ENCODE results near the gene SLC35A5. TPM values are rescaled to one million over a fixed set of nuclear protein-coding genes. Genes with fewer than 3 reads are reported as not detected.

Gene SLC35A5
- total RNA-seq, 1 donor from 2014 or later = 20.8 TPM

DNA sequence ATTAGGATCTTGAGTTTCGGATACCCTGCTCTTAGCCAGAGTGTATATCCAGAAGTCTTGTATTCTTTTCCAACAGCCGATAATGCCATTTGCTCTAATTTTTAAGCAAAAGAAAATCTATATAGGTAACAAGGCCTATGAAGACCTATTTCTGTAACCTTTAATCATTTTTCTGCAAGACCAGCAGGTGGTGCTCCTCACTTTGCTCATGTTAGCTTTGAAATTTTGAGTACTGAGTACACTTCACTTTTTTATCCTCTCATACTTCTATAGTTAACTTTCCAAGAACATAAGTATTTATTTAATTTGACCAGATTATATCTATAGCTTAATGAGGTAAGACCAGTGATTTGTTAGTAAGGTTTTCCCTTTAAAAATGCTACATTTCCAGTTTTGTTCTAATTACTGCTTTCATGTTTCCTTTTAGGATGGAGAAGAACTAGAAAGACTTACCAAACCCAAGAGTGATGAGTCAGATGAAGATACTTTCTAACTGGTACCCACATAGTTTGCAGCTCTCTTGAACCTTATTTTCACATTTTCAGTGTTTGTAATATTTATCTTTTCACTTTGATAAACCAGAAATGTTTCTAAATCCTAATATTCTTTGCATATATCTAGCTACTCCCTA is 20.5 kb downstream of the SLC35A5 start:
- intact Hi-C loops (cut with DNase I) = loop anchor here (5.0 kb wide), 3 partner anchors 60 to 400 kb away; partner anchors contain the start of gene CCDC80
- H3K9me3 ChIP-seq = no peaks in the 10 kb centered on the region
- TF ChIP-seq, protein P1, sequence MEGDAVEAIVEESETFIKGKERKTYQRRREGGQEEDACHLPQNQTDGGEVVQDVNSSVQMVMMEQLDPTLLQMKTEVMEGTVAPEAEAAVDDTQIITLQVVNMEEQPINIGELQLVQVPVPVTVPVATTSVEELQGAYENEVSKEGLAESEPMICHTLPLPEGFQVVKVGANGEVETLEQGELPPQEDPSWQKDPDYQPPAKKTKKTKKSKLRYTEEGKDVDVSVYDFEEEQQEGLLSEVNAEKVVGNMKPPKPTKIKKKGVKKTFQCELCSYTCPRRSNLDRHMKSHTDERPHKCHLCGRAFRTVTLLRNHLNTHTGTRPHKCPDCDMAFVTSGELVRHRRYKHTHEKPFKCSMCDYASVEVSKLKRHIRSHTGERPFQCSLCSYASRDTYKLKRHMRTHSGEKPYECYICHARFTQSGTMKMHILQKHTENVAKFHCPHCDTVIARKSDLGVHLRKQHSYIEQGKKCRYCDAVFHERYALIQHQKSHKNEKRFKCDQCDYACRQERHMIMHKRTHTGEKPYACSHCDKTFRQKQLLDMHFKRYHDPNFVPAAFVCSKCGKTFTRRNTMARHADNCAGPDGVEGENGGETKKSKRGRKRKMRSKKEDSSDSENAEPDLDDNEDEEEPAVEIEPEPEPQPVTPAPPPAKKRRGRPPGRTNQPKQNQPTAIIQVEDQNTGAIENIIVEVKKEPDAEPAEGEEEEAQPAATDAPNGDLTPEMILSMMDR (IDR thresholded peaks at IDR 0.05) = peak in 2 of 3 experiments; percentile 42 to 58
- no peak overlapping the region for H3K4me3 ChIP-seq
- H3K36me3 ChIP-seq = peaks cover 9 to 55% of the 10 kb centered on the region in 2 donors
- H3K27ac ChIP-seq = no peak overlapping the region
- H3K4me1 ChIP-seq = no peaks in the 10 kb centered on the region
- H3K27me3 ChIP-seq = no peaks in the 10 kb centered on the region
- no peak for DNase-seq (ENCODE audit: low spot score in 2 of 2)

DNA sequence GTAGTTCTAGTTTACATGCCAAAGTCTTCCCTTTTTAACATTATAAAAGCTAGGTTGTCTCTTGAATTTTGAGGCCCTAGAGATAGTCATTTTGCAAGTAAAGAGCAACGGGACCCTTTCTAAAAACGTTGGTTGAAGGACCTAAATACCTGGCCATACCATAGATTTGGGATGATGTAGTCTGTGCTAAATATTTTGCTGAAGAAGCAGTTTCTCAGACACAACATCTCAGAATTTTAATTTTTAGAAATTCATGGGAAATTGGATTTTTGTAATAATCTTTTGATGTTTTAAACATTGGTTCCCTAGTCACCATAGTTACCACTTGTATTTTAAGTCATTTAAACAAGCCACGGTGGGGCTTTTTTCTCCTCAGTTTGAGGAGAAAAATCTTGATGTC is 21.3 kb downstream of the SLC35A5 start:
- Histone ChIP-seq H3K9me3 (no peaks in the 10 kb centered on the region), H3K27ac (no peak overlapping the region), H3K27me3 (no peaks in the 10 kb centered on the region), H3K4me1 (no peaks in the 10 kb centered on the region), H3K4me3 (no peak overlapping the region), H3K36me3 (peaks cover 6 to 55% of the 10 kb centered on the region in 2 donors)
- intact Hi-C loops (cut with DNase I) = loop anchor here (5.0 kb wide), 3 partner anchors 59 to 399 kb away; partner anchors contain the start of gene CCDC80
- TF ChIP-seq, protein P1 (IDR thresholded peaks at IDR 0.05) = no peak
- DNase-seq (ENCODE audit: low spot score in 2 of 2) = no peak

DNA sequence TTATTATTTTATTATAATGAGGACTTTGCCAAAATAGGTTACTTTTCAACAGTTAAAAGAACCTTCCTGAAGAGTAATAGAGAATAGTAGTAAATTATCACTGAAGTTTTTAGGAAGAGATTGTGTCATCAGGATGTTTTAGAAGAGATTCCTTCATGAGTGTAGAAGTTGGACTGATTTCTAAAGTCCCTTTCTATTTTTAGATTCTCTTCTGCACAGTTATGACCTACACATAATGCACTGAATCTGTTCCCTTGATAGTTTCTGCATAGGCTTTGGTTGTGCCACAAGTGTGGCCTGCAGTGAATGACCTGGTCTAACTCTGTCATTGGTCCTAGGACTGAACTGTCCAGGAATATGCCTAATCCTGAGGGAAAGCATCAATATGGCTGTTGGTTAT is 23.9 kb downstream of the SLC35A5 start:
- H3K27ac ChIP-seq = no peak overlapping the region
- H3K27me3 ChIP-seq = no peaks in the 10 kb centered on the region
- peaks cover 6 to 58% of the 10 kb centered on the region in 2 donors for H3K36me3 ChIP-seq
- H3K4me3 ChIP-seq = no peak overlapping the region
- no peak for DNase-seq (ENCODE audit: low spot score in 2 of 2)
- H3K9me3 ChIP-seq = no peaks in the 10 kb centered on the region
- intact Hi-C loops (cut with DNase I) = no loop called here
- H3K4me1 ChIP-seq = no peaks in the 10 kb centered on the region
- TF ChIP-seq, protein P1 (IDR thresholded peaks at IDR 0.05) = no peak

DNA sequence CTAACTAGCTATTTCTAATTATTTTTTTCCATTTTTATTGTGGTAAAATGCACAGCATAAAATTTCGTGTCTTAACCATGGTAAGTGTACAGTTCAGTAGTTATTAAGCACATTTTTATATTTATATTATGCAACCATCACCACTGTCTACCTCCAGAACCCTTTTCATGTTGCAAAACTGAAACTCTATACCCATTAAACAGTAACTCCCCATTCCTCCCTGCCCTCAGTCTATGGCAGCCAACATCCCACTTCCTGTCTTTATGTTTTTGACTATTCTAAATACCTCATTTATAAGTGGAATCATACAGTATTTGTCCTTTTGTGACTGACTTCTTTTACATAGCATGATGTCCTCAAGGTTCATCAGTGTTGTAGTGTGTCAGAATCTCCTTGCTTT is 25.5 kb downstream of the SLC35A5 start:
- H3K36me3 ChIP-seq = peaks cover 6 to 52% of the 10 kb centered on the region in 2 donors
- intact Hi-C loops (cut with DNase I) = no loop called here
- TF ChIP-seq, protein P1 (IDR thresholded peaks at IDR 0.05) = no peak
- no peaks in the 10 kb centered on the region for H3K4me1 ChIP-seq
- DNase-seq (ENCODE audit: low spot score in 2 of 2) = no peak
- H3K27ac ChIP-seq = no peak overlapping the region
- no peak overlapping the region for H3K4me3 ChIP-seq
- H3K27me3 ChIP-seq = no peaks in the 10 kb centered on the region
- no peaks in the 10 kb centered on the region for H3K9me3 ChIP-seq

DNA sequence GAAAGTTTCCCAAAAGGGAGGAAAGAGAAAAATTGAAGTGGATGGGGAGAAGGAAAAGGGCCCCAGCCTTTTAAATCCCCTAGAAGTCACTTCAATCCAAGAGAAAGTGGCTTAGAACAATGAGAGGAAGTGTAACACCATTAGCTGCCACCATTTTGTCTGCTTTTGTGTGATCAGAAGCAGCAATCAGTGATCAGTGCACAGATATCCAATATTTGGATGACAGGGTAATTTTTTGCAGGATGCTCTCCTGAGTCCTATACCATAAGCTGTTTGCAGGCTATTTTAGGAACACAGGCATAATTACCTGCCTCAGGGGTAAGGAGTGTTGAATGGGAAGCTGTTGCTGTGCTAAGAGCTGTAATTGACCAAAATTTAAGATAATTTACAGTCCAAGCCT is 31.4 kb downstream of the SLC35A5 start:
- TF ChIP-seq, protein P1 (IDR thresholded peaks at IDR 0.05) = no peak
- H3K36me3 ChIP-seq = peaks cover 3 to 24% of the 10 kb centered on the region in 2 donors
- DNase-seq (ENCODE audit: low spot score in 2 of 2) = no peak
- H3K4me1 ChIP-seq = no peaks in the 10 kb centered on the region
- no peaks in the 10 kb centered on the region for H3K27me3 ChIP-seq
- intact Hi-C loops (cut with DNase I) = no loop called here
- no peaks in the 10 kb centered on the region for H3K9me3 ChIP-seq
- H3K4me3 ChIP-seq = no peak overlapping the region
- H3K27ac ChIP-seq = no peak overlapping the region

All from ascending aorta (tissue), 2 donors.